Right lobe of liver (tissue), 4 donors: ENCODE measurements around the gene CARNS1.

Experiments used
- CTCF ChIP-seq, 4 donors: fragments of 200-600 bp in 3 of 4; fragments of 450-650 bp in 1 of 4; IDR thresholded peaks; one replicate each; pipeline versions ENCODE4 v1.5.1 to v1.8.0; 2016 to 2022; ENCODE audit warnings: antibody characterized with exemption in 4 of 4, mild to moderate bottlenecking in 2 of 4
- POLR2A ChIP-seq: fragments of 450-650 bp; IDR thresholded peaks from one replicate; pipeline ENCODE4 v1.6.1; 2017; ENCODE audit warnings: antibody characterized with exemption, mild to moderate bottlenecking
- donor health status: DM: no; HTN: no; CAD: no.
- donor health status: DM: no; HTN: no; CAD: no.
- donor health status: DM: no; HTN: yes; CAD: no.

- TF ChIP-seq POLR2A (peak; percentile 67), CTCF (IDR thresholded peaks at IDR 0.05) (peak; percentile 28 to 76 (median 38))
Observed at GRCh38 chr11:67401495-67402191, 13.8 kb upstream of the CARNS1 start, which contains the start of gene PPP1CA.
